ENCODE measurements around the gene PPP2CA.
"Not testable (repeated sequence)": the region's sequence is repeated elsewhere in the genome, so short reads cannot be mapped to it uniquely, and the experiment has no call there.

The PPP2CA gene

GRCh38 chr5:134189031-134189430 is 36.8 kb downstream of the PPP2CA start:
- DNase-seq (ENCODE audit: low read depth): no peak

DNA sequence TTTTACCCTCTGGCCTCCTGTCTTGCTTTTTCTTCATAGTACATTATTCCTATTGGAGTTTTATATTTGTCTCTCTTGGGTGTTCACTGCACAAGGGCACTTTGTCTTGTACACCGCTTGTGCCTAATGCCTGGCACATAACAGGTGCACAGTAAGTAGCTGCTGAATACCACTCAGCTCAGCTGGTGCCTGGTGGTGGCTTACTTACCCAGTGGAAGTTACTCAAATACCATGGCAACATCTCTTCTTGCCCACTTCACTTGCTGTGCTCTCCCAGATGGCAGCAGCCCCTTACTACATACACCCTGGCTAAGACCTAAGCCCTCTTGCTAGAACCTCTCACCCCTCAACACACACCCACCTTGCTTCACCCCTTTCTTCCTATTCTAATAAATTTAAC is 37.8 kb downstream of the PPP2CA start:
- DNase-seq (ENCODE audit: low read depth): no peak

DNA sequence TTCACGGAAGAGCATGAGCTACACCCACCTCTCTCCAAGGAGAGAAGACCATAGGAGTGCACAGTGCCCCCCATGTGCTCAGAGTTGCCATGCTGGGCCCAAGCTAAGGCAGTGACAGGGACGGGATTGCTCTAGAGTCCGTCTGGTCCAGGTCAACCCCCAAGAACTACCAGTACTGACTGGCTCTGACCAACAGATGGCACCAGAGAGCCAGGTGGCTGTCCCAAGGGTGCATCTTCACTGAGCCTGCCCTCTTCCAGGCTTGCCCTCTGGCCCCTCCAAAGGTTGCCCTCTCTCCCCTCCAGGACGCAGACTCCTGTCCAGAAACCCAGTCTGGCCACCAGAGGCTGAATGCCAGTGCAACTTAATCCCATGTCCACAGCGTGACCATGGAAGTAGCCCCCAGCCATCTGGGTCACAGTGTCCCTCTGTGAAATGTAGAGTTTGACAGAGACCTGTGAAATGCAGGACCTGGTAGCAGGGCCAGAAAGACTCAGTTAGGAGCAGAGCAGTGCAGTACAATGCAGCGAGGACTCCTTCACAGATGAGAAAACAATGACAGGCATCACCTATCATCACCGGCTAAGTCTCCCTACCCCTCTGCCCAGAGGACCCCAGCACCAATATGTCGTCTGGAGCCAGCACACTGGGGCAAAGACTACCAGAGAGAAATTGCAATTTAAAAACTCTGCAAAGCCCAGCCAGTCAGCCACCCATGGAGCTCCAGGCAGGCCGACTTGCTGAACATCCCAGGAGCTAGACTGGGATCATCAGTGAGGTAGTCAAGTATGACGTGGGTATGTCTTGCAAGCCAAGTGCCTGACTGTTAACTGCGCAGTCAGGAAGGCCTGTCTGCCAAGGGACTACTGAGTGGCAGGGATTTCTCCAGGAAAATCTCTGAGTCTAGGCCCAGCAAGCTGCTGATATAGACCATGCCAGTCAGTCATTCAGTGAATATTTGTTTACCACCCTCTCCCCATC is 41.4 kb downstream of the PPP2CA start:
- DNase-seq (ENCODE audit: low read depth): peak; percentile 63

DNA sequence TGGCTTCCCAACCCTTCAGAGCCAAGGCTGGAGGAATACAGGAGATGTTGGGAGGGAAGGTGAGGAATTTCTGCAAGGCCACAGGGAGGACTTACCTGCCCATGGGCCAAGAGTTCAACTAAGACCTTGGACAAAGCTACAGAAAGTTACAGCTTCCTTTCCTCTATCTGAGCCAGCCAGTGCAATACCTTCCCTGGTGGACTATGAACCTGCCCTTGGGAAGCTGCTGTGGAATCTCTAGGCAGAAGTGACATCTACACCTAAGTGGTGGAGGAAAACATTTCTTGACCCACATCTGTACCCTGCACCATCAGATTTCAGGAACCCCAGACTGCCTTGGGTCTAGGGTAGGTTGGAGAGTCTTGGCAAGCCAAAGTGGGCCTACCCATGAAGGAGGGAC is 42.4 kb downstream of the PPP2CA start:
- no peak for DNase-seq (ENCODE audit: low read depth)

GRCh38 chr5:134178096-134178419 is 47.8 kb downstream of the PPP2CA start:
- DNase-seq (ENCODE audit: low read depth): no peak

GRCh38 chr5:134177369-134178095 is 48.3 kb downstream of the PPP2CA start:
- DNase-seq (ENCODE audit: low read depth): no peak

GRCh38 chr5:134176511-134177368 is 49.1 kb downstream of the PPP2CA start, which contains the start of gene SKP1:
Gene SKP1 (minus strand): TSS chr5:134176950. CDS start chr5:134174022, 2,928 bp downstream.
- peak; percentile 73 for DNase-seq (ENCODE audit: low read depth)

GRCh38 chr5:134175921-134176510 is 49.9 kb downstream of the PPP2CA start:
- peak; percentile 42 for DNase-seq (ENCODE audit: low read depth)

- no peak for DNase-seq (ENCODE audit: low read depth)
These were observed 50.7 kb downstream of the PPP2CA start for GRCh38 chr5:134174841-134175839.

GRCh38 chr5:134171972-134172371 is 53.9 kb downstream of the PPP2CA start:
- DNase-seq (ENCODE audit: low read depth): no peak

GRCh38 chr5:134162592-134162991 is 63.3 kb downstream of the PPP2CA start:
- no peak for DNase-seq (ENCODE audit: low read depth)

- no peak for DNase-seq (ENCODE audit: low read depth)
These were observed 64.1 kb downstream of the PPP2CA start for GRCh38 chr5:134161513-134162395.

- DNase-seq (ENCODE audit: low read depth): no peak
These were observed 72.2 kb downstream of the PPP2CA start for GRCh38 chr5:134153657-134154056.

- no peak for DNase-seq (ENCODE audit: low read depth)
These were observed 72.6 kb downstream of the PPP2CA start for GRCh38 chr5:134153241-134153640.

- DNase-seq (ENCODE audit: low read depth): not testable (repeated sequence)
These were observed 73.6 kb downstream of the PPP2CA start for GRCh38 chr5:134152173-134152832.

GRCh38 chr5:134151723-134152122 is 74.2 kb downstream of the PPP2CA start:
- no peak for DNase-seq (ENCODE audit: low read depth)

DNA sequence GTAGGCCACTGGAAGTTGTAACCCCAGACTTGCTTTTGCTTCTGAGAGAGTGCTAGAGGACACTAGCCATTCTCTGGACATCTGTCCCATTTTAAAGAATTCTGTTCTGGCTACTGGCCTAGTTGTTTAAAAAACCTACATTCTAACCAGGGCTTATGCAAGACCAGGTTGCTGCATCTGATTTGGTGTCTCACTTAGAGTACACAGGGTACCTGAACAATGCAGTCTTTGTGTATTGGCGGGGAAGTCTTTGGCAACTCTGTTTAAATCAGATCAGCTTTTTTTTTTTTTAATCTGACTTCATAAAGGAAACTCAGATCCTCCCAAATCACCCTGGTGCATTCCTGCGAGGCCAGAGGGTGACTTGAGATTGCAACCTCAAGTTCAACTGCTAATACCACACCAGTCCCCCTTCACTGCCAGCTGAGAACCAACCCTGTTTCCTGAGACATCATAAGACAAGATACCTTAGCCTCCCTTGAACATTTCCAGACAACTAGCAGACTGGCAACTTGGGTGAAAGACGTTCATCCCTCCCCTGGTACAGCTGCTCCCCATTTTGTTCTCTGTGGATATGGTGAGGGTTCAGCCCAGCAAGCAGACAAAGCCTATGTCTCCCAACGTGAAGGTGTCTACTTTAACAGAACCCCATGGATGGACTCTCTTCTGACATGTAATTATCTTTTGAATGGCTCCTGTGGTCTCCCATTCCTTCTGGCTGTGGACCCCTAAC is 76.1 kb downstream of the PPP2CA start:
- no peak for DNase-seq (ENCODE audit: low read depth)

GRCh38 chr5:134148986-134149539 is 76.8 kb downstream of the PPP2CA start:
- no peak for DNase-seq (ENCODE audit: low read depth)

Data from activated gamma-delta T cell treated with anti-CD3 and anti-CD28 coated beads, Interleukin-2, amount 50 U/mL, for 16 hours (primary cell).